GM18526 (cell line): ENCODE results near the gene HOPX.

Experiments
- POLR2A ChIP-seq: IDR thresholded peaks from 3 replicates; pipeline ENCODE4 v1.6.1; 2011; ENCODE audit not compliant: insufficient read length; ENCODE audit errors: extremely low read depth

The HOPX gene

DNA sequence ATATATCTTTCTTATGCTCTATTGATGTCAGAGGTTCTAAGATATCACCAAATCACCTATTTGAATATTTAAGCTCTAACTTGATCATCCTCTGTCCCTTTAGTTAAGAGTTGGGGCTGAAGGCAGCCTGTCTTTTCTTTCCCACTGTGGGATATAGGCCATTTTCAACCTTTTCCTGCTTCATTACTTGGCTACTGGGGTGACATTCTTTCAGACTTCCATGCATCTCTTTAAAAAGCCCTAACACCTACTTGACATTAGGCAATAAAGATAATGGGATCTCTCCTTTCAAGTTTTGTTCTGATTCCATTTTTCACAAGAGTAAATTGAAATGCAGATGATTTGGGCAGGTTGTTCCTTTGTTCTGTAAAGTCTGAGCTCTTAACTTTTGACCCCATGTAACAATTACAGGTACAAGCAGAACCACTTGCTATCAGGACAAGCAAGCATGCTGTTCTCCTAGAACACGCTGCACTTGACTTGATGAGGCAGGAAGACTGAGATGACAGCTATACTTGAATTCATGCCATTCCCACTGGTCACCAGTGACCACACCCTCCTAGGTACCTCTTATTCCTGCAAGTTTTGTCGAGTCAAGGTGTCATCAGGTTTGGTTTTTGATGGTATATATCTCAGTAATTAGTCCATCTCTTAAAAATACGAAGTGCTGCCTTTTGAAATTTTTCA, 18.2 kb downstream of the HOPX start:
- TF ChIP-seq POLR2A = no peak

DNA sequence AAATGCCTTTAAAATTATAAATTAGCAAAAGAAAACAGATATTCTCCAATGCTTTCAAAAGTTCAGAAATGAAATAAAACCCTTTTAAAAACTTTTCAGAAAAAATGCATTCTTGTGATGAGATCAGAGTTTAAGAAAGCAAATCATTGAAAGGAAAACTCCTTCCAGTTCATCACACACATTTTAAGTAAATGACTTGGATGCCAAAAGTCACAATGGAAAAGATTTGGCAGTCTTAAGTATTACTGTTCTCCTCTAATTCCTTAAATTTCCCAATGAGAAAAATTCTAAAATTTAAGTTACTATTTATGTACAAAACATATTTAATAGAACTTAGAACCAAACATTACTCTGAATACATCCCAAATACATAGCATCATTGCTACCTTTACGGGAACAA, 21.1 kb downstream of the HOPX start:
- no peak for TF ChIP-seq POLR2A

DNA sequence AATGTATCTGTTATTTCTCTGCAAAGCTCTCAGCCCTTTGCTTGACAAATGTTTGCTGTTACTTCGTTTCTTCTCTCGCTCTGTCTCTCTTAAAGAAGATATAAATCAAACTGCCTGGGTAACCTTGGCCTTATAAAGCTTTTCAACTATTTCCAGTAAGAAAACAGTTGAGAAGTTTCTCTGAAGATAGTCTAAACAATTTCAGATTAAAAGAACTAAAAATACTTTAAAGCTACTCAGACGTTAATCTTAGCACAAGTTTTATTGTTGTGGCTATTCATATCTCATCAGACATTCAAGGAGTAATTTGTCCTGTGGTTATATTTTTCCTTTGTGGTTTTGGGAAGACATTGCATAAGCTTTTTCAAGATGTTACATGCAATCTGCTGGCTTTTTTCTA, 22.6 kb downstream of the HOPX start:
- TF ChIP-seq POLR2A = no peak

DNA sequence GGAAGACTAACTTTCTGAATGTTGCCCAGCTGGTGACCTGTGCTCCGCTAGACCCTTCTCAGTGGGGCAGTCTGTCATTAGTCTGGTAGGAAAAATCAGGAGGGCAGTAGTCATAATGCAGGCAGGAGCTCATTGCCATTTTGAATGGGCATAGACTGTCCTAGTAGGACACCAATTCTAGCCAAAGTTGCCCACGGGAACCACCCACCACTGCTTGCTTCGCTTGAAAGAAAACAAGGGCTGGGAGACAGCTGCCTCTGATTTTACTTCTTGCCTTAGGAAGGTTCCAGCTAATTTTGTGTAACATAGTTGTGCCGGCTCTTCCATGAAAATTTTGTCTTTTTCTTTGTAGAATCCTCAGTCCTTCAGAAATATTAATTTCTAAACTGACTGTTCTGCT, 23.3 kb downstream of the HOPX start:
- TF ChIP-seq POLR2A = no peak

DNA sequence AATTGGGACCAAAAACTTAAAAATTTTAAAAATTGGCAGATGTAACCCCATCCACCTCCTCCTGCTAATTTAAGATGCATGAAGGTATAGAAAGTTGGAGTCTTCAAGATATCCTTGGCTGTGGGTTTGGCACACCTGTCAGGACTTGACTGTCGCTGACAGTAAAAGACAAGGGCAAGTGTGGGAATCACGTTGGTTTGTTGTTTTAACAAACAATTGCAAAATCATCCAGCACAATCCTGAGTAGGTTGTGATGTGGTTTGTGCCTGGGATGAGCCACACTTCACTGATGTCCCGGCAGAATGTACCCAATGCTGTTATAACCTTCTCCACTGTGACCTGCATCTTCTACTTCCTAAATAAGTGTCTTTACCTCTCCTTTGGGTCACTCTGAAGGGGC, 24.0 kb downstream of the HOPX start:
- TF ChIP-seq POLR2A = no peak

DNA sequence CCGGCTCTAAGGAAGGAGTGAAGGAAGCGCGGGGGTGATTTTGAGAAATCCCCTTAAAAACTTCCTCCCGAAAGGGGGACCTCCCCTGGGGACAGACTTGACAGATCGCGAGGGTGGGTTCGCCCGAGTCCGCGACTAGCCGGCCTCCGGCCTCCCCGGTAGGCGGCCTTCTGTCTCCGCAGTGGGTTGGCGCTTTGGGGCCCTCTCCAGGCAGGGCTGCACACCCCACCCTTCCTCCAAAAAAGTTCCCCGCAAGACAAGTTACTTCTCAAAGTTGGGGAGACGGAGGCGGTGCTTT, 24.8 kb downstream of the HOPX start:
- TF ChIP-seq POLR2A = no peak

DNA sequence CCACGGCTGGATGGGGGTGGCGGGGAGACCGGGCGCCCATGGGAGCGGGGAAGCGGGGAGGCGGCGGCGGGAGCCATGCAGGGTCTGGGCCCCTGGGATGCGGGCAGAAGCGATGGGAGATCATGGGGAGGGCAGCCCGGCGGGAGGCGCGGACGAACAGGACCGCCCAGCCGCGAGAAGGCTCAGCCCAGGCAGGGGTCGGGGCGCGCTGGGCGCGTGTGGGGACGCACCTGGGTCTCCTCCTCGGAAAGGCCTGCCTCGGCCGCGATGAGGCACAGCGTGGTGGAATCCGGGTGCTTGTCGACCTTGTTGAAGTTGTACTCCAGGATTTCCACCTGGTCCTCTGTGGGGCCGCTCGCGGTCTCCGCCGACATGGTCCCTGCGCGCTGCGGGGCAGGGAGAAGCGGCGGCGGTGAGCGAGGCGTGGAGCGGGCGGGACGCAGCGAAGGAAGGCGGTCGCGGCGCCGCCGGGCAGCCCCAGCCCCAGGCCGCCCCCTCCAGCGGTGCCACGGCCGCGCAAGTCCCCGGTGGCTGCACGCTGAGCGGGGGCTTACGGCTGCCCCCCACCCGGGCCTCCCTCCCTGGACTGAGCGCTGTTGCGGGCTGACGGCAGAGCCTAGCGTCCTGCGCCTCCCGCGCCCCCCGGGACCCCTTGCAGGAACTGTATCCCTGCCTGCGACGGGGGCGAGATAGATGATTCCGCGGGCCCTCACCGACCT, 25.3 kb downstream of the HOPX start:
- no peak for TF ChIP-seq POLR2A

DNA sequence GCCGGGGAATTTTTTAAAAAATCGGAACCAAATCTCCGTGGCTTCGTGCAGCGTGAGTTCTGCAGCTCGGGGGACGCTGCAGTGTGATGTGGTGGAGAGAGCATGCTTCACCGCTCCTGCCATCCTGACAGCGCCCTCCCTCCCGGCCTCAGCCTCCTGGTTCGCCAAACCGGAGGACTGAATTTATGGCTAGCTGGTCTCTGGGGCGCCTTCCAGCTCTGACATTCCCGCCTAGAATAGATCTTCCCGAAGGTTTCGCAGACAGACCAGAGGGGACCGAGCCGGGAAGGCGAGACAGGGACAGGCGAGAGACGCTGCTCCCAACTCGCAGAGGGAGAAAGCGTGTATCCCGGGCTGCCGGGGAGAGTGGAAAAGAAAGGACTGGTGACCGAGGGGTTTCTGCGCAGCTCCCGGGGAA, 25.9 kb downstream of the HOPX start:
- no peak for TF ChIP-seq POLR2A

DNA sequence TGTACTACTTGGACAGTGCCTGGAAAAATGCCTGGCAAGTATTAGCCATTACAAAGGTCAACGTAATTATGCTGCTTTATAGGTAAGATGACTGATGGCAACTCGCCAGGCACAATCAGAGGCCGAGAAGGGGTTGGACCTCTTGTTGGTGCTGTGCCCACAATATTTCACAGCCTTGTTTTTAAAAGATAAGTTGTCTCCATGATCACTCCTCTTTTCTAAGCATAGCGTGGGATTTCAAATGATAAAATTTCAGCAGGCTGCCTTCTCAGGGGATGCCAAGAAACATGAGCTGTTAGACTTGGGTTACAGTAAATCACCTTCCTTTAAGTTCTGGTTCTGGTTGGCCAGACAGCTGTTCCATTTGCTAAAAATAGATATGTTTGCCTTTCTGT, 26.9 kb downstream of the HOPX start:
- TF ChIP-seq POLR2A = no peak

DNA sequence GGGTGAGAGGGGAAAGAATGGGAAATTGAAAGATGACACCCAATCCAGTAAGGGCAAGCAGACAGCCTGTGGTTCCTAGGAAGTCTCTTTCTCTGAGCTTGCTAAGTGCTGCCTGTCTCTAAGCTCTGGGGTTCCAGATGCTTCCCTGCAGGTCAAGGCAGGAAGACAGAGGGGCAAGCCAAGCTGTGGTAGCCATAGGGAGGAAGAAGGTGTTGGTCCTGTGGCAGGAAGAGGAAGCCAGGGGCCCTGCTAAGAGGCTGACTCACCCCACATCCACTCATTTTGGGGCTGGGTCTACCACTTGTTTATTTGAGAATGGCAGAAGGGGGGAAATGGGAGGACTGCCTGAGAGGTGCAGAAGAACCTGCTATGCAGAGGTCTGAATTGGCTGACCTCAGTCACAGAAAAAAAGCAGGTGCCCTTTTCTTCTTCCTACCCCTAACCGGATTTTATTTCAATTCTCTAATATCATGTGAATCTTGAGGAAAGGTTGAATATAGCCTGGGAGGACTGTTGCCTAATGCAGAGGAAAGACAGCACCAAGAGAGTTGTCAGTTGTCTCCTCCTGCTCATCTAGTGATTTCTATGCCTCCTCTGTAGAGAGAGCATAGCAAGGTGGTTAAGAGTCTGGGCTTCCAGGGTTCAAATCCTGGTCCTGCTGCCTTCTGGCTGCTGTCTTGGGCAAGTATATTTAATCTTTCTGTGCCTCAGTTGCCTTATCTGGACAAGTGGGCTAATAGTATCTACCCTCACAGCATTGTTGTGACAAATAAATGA, 27.4 kb downstream of the HOPX start:
- no peak for TF ChIP-seq POLR2A

DNA sequence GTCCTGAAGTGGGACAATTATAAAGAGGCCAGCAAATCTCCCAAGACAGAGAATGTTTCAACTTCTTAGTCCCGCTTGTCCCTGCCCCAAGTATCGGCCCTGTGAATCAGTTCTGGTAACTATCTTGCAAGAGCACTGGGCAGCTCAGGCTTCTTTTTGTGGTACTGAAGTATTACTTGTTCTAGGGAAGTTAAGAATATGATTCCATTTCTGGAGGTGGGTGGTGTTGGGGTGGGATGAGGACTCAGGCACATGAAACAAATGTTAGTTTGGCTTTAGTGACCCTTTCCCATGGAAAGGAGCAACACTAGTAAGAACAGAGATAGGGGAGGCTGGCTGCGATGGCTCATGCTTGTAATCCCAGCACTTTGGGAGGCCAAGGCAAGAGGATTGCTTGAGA, 28.9 kb downstream of the HOPX start:
- TF ChIP-seq POLR2A = no peak

DNA sequence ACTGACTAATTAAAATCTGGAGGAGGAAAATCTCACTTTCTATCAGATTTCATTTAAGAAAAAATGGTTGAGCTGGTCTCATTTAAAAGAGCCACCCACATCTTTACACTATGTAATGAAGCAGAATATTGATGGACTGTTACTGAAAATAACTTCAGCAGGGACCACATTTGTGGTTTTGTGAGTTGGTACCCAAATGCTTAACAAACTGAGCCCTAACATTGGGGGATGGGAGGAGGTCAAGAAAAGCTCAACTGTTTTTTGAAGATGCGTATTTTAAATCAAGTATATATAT, 30.1 kb downstream of the HOPX start:
- TF ChIP-seq POLR2A = no peak

DNA sequence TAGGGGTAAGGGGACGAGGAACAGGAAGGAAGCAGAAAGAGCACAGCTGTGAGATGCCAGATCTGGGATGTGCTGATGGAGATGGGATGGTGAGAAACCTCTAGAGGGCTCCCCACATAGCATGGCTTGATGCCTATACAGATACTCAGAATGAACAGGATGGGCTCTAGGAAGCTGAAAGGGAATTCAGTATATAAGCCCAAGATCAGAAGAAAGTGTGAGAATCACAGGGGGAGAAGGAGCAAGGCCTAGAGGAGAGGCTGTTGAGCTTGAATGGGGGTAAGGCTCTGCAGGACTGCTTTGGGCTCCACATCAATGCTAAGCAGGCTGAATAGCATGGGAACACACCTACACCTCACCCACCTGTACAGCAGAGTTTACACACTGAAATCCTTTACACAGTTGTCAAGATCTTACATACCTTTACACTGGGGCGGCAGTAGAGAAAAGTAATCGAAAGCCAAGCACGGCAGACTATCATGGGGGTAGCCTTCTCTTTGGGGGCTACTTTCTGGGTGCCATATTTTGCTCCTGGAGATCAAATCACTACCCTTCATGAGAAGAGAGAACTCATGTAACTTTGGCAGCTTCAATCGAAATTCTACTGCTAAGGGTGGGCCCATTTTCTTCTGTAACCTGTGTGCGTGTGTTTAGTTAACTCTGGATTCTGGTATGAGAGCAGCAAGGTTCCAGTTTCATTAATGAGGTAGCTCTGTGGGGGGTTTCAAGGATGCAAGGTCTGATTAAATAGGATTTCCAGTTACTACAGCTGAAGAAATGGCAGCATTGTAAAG, 30.6 kb downstream of the HOPX start:
- no peak for TF ChIP-seq POLR2A

DNA sequence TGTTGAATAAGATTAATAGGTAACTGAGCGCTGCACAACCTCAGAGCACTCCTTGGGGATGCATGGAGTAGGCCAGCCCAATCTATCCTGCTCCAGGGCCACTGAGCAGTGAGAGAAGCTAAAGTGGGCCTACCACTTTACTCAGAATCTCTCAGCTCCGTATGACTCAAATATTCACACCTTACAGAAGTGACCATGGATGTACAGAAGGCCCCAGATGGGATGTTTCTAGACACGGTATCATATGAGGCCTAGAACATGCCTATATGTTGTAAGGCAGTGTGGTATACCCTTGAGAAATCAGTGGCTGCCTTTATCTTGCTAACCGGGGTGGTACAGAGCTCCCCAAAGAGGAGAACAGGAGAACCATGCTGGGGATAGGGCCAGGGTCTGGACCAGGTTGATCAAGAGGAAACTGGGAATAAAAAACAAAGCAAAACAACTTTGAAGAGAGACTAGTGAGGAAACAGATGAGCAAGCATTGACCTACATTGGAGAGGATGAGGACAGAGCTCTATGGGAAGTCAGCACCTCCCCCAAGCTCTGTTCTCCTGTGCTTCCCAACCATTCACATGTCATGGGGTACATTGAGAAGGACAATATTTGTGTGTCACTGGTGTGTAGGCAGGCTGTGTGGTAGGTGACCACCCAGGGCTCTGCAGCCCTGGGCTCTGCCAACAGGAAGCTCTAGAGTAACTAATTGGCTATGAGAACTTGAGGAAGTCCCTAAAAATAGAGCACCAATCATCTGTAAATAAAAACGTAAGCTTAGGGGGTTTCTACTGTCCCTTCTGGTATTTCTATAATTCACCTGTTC, 31.4 kb downstream of the HOPX start:
- no peak for TF ChIP-seq POLR2A

DNA sequence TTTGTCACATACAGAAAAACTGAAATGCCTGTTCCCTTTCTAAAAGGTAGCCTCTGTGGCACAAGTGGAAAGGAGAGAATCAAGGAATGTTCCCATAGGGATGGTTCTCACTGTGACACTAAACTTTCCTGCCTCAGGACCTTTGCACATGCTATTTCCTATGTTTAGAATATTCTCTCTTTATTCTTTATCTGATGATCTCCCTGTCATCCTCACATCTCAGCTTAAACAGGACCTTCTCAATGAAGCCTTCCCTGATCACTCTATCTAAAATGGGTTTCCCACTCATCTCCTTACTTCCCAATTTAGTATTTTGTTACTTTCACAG, 32.3 kb downstream of the HOPX start:
- no peak for TF ChIP-seq POLR2A
